Measurements from ENCODE around the gene PTPRD.
"Not testable (repeated sequence)": the region's sequence is repeated elsewhere in the genome, so short reads cannot be mapped to it uniquely, and the experiment has no call there.

Gene PTPRD

DNA sequence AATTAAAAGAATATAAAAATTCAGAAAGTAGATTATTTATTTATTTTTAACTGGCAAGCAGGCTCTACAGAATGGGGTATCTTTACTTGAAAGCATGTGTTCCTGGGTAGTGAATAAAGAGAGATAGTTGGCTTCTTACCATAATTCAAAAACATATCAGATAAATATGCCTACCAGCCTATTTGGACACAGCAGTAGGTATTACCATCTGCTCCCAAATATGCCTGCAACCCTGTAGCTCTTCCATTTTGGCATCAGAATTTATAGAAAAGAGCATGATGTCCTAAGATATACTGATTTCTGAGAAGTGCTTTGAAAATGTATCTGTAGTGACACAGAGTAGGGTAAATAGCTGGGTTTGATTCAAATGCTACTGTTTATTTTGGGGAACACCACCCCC lies 1512.7 kb downstream of the PTPRD start:
- Histone ChIP-seq H3K4me1 (ENCODE audit: control insufficient read depth, low read length) (no peaks in the 10 kb centered on the region), H3K4me2 (ENCODE audit: low read length) (no peak overlapping the region), H3K36me3 (ENCODE audit: control insufficient read depth, low read length) (no peaks in the 10 kb centered on the region), H3K27me3 (ENCODE audit: control insufficient read depth, low read length) (no peaks in the 10 kb centered on the region), H3K27ac (ENCODE audit: low read depth, low read length) (no peak overlapping the region), H3K4me3 (ENCODE audit: low read length) (no peak overlapping the region), H3K9me3 (ENCODE audit: control insufficient read depth, insufficient read depth, low read length) (no peaks in the 10 kb centered on the region), H4K20me1 (ENCODE audit: control insufficient read depth, insufficient read depth, low read depth, low read length) (no peaks in the 10 kb centered on the region), H3F3A (ENCODE audit: control insufficient read depth, insufficient read depth) (no peaks in the 10 kb centered on the region), H3K79me2 (ENCODE audit: control insufficient read depth, low read length) (no peaks in the 10 kb centered on the region), H3K9me2 (replicated peaks; ENCODE audit: control insufficient read depth, low read length) (no peaks in the 10 kb centered on the region)
- no peak for TF ChIP-seq CTCF (IDR thresholded peaks at IDR 0.05; ENCODE audit: low read depth, low read length, poor library complexity, severe bottlenecking)
- TF ChIP-seq EZH2phosphoT487 (IDR thresholded peaks at IDR 0.05; ENCODE audit: borderline replicate concordance, low read length), result no peak

DNA sequence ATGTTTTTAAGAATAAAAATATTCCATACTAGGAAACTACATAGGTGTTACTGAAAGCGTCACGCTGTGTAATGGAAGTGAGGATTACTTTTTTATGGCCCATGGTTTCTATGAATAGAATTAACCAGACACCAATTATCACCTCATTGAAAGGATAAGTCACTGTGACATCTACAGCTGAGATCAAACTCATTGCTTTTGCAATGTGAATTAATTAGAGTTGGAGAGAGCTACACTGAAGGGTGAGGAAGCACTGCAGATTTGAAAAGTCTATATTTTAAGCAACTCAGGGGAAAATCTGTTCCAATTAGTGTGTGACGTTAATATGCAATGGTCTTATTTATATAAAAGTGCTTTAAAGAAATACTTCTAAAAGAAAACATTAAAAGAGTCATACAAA lies 1513.2 kb downstream of the PTPRD start:
- no peaks in the 10 kb centered on the region for H3K9me2 ChIP-seq (replicated peaks; ENCODE audit: control insufficient read depth, low read length)
- TF ChIP-seq CTCF (IDR thresholded peaks at IDR 0.05; ENCODE audit: low read depth, low read length, poor library complexity, severe bottlenecking), result no peak
- no peak for TF ChIP-seq EZH2phosphoT487 (IDR thresholded peaks at IDR 0.05; ENCODE audit: borderline replicate concordance, low read length)

GRCh38 chr9:9097254-9097653 lies 1515.5 kb downstream of the PTPRD start:
- H3K9me2 ChIP-seq (replicated peaks; ENCODE audit: control insufficient read depth, low read length); H3K4me3 ChIP-seq (ENCODE audit: low read length); H3F3A ChIP-seq (ENCODE audit: control insufficient read depth, insufficient read depth); H3K4me2 ChIP-seq (ENCODE audit: low read length); H3K79me2 ChIP-seq (ENCODE audit: control insufficient read depth, low read length); H3K27me3 ChIP-seq (ENCODE audit: control insufficient read depth, low read length); H3K4me1 ChIP-seq (ENCODE audit: control insufficient read depth, low read length); H3K9me3 ChIP-seq (ENCODE audit: control insufficient read depth, insufficient read depth, low read length); H4K20me1 ChIP-seq (ENCODE audit: control insufficient read depth, insufficient read depth, low read depth, low read length); H3K36me3 ChIP-seq (ENCODE audit: control insufficient read depth, low read length); H3K27ac ChIP-seq (ENCODE audit: low read depth, low read length): not testable (repeated sequence)

More for the DNA sequence above, 1513.2 kb downstream of the PTPRD start:
- Histone ChIP-seq H3K27me3 (ENCODE audit: control insufficient read depth, low read length) (no peaks in the 10 kb centered on the region), H3K9me3 (ENCODE audit: control insufficient read depth, insufficient read depth, low read length) (no peaks in the 10 kb centered on the region), H3K4me2 (ENCODE audit: low read length) (no peak overlapping the region), H3K4me1 (ENCODE audit: control insufficient read depth, low read length) (no peaks in the 10 kb centered on the region), H3F3A (ENCODE audit: control insufficient read depth, insufficient read depth) (no peaks in the 10 kb centered on the region), H3K27ac (ENCODE audit: low read depth, low read length) (no peak overlapping the region), H4K20me1 (ENCODE audit: control insufficient read depth, insufficient read depth, low read depth, low read length) (no peaks in the 10 kb centered on the region), H3K4me3 (ENCODE audit: low read length) (no peak overlapping the region), H3K36me3 (ENCODE audit: control insufficient read depth, low read length) (no peaks in the 10 kb centered on the region), H3K79me2 (ENCODE audit: control insufficient read depth, low read length) (no peaks in the 10 kb centered on the region)

GRCh38 chr9:9091387-9091786 lies 1521.4 kb downstream of the PTPRD start:
- H3K9me3 ChIP-seq (ENCODE audit: control insufficient read depth, insufficient read depth, low read length), result no peaks in the 10 kb centered on the region
- no peaks in the 10 kb centered on the region for H3K27me3 ChIP-seq (ENCODE audit: control insufficient read depth, low read length)
- H3K79me2 ChIP-seq (ENCODE audit: control insufficient read depth, low read length), result no peaks in the 10 kb centered on the region
- no peak overlapping the region for H3K27ac ChIP-seq (ENCODE audit: low read depth, low read length)
- no peaks in the 10 kb centered on the region for H4K20me1 ChIP-seq (ENCODE audit: control insufficient read depth, insufficient read depth, low read depth, low read length)
- H3K9me2 ChIP-seq (replicated peaks; ENCODE audit: control insufficient read depth, low read length), result no peaks in the 10 kb centered on the region
- H3K4me1 ChIP-seq (ENCODE audit: control insufficient read depth, low read length), result no peaks in the 10 kb centered on the region
- no peaks in the 10 kb centered on the region for H3F3A ChIP-seq (ENCODE audit: control insufficient read depth, insufficient read depth)
- H3K36me3 ChIP-seq (ENCODE audit: control insufficient read depth, low read length), result no peaks in the 10 kb centered on the region
- TF ChIP-seq EZH2phosphoT487 (IDR thresholded peaks at IDR 0.05; ENCODE audit: borderline replicate concordance, low read length) (no peak), CTCF (IDR thresholded peaks at IDR 0.05; ENCODE audit: low read depth, low read length, poor library complexity, severe bottlenecking) (no peak)
- H3K4me3 ChIP-seq (ENCODE audit: low read length), result no peak overlapping the region
- H3K4me2 ChIP-seq (ENCODE audit: low read length), result no peak overlapping the region

Data from DOHH2 (cell line).